ENCODE data around the gene IAPP. TPM values are rescaled to one million over a fixed set of nuclear protein-coding genes. Genes with fewer than 3 reads are reported as not detected.
"Not testable (repeated sequence)": the region's sequence is repeated elsewhere in the genome, so short reads cannot be mapped to it uniquely, and the experiment has no call there.

The IAPP gene
- total and polyA plus RNA-seq, 7 donors, result 0.07 TPM; not detected in 6

DNA sequence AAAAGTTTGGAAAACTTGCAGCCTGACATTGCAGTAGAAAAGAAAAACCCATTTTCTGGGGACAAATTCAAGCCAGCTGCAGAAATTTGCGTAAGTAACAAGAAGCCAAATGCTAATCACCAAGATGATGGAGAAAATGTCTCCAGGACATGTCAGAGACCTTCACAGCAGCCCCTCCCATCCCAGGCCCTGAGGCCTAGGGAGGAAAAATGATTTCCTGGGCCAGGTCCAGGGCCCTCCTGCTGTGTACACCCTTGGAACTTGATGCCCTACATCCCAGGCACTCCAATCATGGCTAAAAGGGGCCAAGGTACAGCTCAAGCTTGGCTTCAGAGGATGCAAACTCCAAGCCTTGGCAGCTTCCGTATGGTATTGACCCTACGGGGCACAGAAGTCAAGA is 14.5 kb downstream of the IAPP start:
- H3K4me3 ChIP-seq, result no peak overlapping the region
- H3K36me3 ChIP-seq (ENCODE audit: insufficient read depth in 1 of 2, low read depth in 1 of 2), result no peaks in the 10 kb centered on the region
- TF ChIP-seq, protein P1, sequence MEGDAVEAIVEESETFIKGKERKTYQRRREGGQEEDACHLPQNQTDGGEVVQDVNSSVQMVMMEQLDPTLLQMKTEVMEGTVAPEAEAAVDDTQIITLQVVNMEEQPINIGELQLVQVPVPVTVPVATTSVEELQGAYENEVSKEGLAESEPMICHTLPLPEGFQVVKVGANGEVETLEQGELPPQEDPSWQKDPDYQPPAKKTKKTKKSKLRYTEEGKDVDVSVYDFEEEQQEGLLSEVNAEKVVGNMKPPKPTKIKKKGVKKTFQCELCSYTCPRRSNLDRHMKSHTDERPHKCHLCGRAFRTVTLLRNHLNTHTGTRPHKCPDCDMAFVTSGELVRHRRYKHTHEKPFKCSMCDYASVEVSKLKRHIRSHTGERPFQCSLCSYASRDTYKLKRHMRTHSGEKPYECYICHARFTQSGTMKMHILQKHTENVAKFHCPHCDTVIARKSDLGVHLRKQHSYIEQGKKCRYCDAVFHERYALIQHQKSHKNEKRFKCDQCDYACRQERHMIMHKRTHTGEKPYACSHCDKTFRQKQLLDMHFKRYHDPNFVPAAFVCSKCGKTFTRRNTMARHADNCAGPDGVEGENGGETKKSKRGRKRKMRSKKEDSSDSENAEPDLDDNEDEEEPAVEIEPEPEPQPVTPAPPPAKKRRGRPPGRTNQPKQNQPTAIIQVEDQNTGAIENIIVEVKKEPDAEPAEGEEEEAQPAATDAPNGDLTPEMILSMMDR (IDR thresholded peaks at IDR 0.05), result no peak
- H3K9me3 ChIP-seq, result no peaks in the 10 kb centered on the region
- WGBS, 3 donors, result 82 to 88% (median 88%) methylated on average over 3 of the region's 3 CpGs
- DNase-seq (no peak), ATAC-seq (no peak)
- H3K4me1 ChIP-seq, result no peaks in the 10 kb centered on the region
- no peak overlapping the region for H3K27ac ChIP-seq
- intact Hi-C loops (cut with DNase I), result no loop called here
- no peaks in the 10 kb centered on the region for H3K27me3 ChIP-seq (ENCODE audit: insufficient read depth in 3 of 3, low read length in 2 of 3)

GRCh38 chr12:21392384-21392783 is 19.7 kb downstream of the IAPP start:
- no peaks in the 10 kb centered on the region for H3K9me3 ChIP-seq
- intact Hi-C loops (cut with DNase I), result no loop called here
- no peak for ATAC-seq
- H3K27me3 ChIP-seq (ENCODE audit: insufficient read depth in 3 of 3, low read length in 2 of 3), result no peaks in the 10 kb centered on the region
- no peak for DNase-seq
- H3K4me1 ChIP-seq, result no peaks in the 10 kb centered on the region
- H3K36me3 ChIP-seq (ENCODE audit: insufficient read depth in 1 of 2, low read depth in 1 of 2), result no peaks in the 10 kb centered on the region
- TF ChIP-seq, protein P1 (IDR thresholded peaks at IDR 0.05), result no peak
- 29 to 37% (median 34%) methylated on average over 1 of the region's 1 CpG for WGBS, 3 donors
- H3K4me3 ChIP-seq, result no peak overlapping the region
- H3K27ac ChIP-seq, result no peak overlapping the region

DNA sequence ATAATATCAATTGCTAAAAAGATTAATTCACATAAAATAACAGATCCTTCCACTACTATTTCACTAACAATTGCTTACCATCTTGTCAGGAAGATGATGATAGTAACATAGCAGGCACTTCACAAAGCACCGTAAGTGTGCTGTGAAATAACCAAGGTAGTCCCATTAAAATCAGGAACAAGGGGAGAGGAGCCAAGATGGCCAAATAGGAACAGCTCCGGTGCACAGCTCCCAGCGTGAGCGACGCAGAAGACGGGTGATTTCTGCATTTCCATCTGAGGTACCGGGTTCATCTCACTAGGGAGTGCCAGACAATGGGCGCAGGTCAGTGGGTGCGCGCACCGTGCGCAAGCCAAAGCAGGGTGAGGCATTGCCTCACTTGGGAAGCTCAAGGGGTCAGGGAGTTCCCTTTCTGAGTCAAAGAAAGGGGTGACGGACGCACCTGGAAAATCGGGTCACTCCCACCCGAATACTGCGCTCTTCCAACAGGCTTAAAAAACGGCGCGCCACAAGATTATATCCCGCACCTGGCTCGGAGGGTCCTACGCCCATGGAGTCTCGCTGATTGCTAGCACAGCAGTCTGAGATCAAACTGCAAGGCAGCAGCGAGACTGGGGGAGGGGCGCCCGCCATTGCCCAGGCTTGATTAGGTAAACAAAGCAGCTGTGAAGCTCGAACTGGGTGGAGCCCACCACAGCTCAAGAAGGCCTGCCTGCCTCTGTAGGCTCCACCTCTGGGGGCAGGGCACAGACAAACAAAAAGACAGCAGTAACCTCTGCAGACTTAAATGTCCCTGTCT is 22.3 kb downstream of the IAPP start:
- H3K9me3 ChIP-seq; H3K36me3 ChIP-seq (ENCODE audit: insufficient read depth in 1 of 2, low read depth in 1 of 2); H3K4me1 ChIP-seq; DNase-seq; H3K27ac ChIP-seq; ATAC-seq; intact Hi-C loops (cut with DNase I); H3K4me3 ChIP-seq; H3K27me3 ChIP-seq (ENCODE audit: insufficient read depth in 3 of 3, low read length in 2 of 3): not testable (repeated sequence)
- WGBS, 3 donors, result 83 to 92% (median 89%) methylated on average over 26 to 27 of the region's 28 CpGs

- intact Hi-C loops (cut with DNase I), result no loop called here
- ATAC-seq, result no peak
- Histone ChIP-seq H3K27ac (no peak overlapping the region), H3K27me3 (ENCODE audit: insufficient read depth in 3 of 3, low read length in 2 of 3) (no peaks in the 10 kb centered on the region), H3K4me3 (no peak overlapping the region), H3K36me3 (ENCODE audit: insufficient read depth in 1 of 2, low read depth in 1 of 2) (no peaks in the 10 kb centered on the region), H3K4me1 (no peaks in the 10 kb centered on the region), H3K9me3 (no peaks in the 10 kb centered on the region)
- TF ChIP-seq, protein P1 (IDR thresholded peaks at IDR 0.05), result no peak
- no peak for DNase-seq
- 80 to 84% (median 83%) methylated on average over 16 of the region's 16 CpGs for WGBS, 3 donors
Measured at GRCh38 chr12:21413369-21414277, 40.9 kb downstream of the IAPP start.

- no peaks in the 10 kb centered on the region for H3K4me1 ChIP-seq
- TF ChIP-seq, protein P1 (IDR thresholded peaks at IDR 0.05), result no peak
- no peak overlapping the region for H3K4me3 ChIP-seq
- DNase-seq, result no peak
- no peak overlapping the region for H3K27ac ChIP-seq
- intact Hi-C loops (cut with DNase I), result no loop called here
- H3K36me3 ChIP-seq (ENCODE audit: insufficient read depth in 1 of 2, low read depth in 1 of 2), result no peaks in the 10 kb centered on the region
- no peaks in the 10 kb centered on the region for H3K9me3 ChIP-seq
- no peaks in the 10 kb centered on the region for H3K27me3 ChIP-seq (ENCODE audit: insufficient read depth in 3 of 3, low read length in 2 of 3)
- no peak for ATAC-seq
- 50 to 55% (median 54%) methylated on average over 4 of the region's 4 CpGs for WGBS, 3 donors
Measured at GRCh38 chr12:21416511-21417121, 43.9 kb downstream of the IAPP start.

DNA sequence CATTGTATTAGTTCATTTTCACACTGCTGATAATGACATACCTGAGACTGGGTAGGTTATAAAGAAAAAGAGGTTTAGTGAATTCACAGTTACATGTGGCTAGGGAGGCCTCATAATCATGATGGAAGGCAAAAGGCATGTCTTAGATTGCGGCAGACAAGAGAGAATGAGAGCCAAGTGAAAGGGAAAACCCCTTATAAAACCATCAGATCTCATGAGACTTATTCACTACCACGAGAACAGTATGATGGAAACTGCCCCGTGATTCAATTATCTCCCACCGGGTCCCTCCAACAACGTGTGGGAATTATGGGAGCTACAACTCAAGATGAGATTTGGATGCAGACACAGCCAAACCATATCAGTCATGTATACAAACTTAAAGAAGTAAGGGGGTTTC is 45.7 kb downstream of the IAPP start:
- WGBS, 3 donors, result 65 to 76% (median 67%) methylated on average over 5 of the region's 5 CpGs
- DNase-seq; H3K4me3 ChIP-seq; H3K36me3 ChIP-seq (ENCODE audit: insufficient read depth in 1 of 2, low read depth in 1 of 2); H3K27ac ChIP-seq; H3K27me3 ChIP-seq (ENCODE audit: insufficient read depth in 3 of 3, low read length in 2 of 3); ATAC-seq; H3K9me3 ChIP-seq; H3K4me1 ChIP-seq; intact Hi-C loops (cut with DNase I): not testable (repeated sequence)

DNA sequence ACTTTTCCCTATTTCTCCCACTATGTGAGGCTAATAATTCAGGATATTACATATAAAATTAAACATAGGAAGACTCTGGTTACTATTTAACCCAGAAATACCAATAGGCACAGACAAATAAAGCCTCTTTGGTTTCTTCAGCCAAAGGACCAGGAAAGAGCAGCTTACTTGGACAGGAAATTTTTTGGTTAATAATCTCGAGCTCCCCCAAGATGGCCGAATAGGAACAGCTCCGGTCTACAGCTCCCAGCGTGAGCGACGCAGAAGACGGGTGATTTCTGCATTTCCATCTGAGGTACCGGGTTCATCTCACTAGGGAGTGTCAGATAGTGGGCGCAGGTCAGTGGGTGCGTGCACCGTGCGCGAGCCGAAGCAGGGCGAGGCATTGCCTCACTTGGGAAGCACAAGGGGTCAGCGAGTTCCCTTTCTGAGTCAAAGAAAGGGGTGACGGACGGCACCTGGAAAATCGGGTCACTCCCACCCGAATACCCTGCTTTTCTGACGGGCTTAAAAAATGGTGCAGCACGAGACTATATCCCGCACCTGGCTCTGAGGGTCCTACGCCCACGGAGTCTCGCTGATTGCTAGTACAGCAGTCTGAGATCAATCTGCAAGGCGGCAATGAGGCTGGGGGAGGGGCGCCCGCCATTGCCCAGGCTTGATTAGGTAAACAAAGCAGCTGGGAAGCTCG is 46.5 kb downstream of the IAPP start:
- 86 to 91% (median 89%) methylated on average over 25 to 30 of the region's 30 CpGs for WGBS, 3 donors

More for the DNA sequence above, 46.5 kb downstream of the IAPP start:
- H3K4me3 ChIP-seq; DNase-seq; H3K27ac ChIP-seq; intact Hi-C loops (cut with DNase I); H3K27me3 ChIP-seq (ENCODE audit: insufficient read depth in 3 of 3, low read length in 2 of 3); ATAC-seq; H3K4me1 ChIP-seq; H3K36me3 ChIP-seq (ENCODE audit: insufficient read depth in 1 of 2, low read depth in 1 of 2); H3K9me3 ChIP-seq: not testable (repeated sequence)
